HG03039 (cell line): ENCODE results near the gene ITGAV.

Source experiments
- ATAC-seq: cut with Tn5 transposase; IDR thresholded peaks from one replicate; pipeline ENCODE4 v1.9.1; 2021; ENCODE audit warnings: mild to moderate bottlenecking, moderate library complexity; ENCODE audit not compliant: unreplicated experiment

Gene ITGAV

GRCh38 chr2:186612026-186612425 is 22.2 kb downstream of the ITGAV start:
- ATAC-seq: no peak

DNA sequence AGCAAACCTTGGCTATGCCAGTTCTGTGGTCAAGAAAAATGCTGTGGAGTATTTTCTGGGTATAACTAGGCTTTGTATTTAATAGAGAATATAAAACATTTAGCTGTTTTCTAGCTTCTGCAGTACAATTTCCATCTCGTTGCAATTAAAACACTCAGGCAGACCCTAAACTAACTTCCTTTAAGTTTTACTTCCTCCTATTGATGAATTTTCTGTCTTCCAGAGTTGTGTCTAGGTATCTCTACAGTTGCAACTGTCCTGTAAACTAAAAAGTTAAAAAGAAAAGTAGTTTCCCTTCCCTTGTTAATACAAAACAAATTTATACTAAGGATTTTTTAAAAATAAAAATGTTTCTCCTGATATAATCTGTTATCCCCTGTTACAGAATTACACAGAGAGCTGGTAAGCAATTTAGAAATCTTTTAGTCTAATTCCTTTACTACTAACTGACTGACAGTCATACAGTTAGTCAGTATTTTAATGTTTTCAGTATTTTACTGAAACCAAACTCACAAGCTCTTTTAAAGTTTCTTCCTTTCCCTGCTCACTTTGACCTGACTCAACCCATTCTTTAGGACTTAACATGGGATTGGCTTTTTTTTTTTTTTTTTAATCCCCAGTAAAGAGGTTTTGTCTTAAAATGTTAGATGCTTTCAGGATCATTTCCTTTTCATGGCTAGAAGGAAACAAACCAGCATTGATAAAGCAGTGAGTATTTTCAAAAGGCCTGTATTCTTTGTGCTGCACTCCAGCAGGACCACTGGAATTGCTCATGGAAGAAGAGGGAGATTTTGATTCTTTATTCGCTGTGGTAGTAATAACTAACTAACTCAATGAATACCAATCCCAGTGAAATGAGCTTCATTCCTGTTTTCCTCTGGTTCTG is 22.9 kb downstream of the ITGAV start:
- no peak for ATAC-seq

DNA sequence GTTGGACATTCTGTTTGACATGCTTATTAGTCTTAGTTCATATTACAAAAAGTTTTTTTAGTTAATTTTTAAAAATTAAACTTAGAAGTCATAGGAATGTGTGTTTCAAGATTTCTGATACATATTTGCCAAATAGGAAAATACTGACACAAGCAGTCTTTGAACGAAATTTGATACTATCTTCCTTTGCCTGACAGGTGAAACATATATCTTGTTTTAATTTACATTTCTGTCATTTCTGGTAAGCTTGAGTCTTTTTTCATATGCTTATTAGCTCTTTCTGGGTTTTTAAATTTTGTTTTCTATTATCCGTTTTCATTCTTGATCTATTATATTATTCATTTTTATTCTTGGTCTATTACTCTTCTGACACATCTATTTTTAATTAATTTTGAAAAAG is 24.5 kb downstream of the ITGAV start:
- ATAC-seq: no peak

- ATAC-seq: no peak
Measured at GRCh38 chr2:186617148-186617547, 27.3 kb downstream of the ITGAV start.

- no peak for ATAC-seq
Measured at GRCh38 chr2:186617771-186618170, 27.9 kb downstream of the ITGAV start.

DNA sequence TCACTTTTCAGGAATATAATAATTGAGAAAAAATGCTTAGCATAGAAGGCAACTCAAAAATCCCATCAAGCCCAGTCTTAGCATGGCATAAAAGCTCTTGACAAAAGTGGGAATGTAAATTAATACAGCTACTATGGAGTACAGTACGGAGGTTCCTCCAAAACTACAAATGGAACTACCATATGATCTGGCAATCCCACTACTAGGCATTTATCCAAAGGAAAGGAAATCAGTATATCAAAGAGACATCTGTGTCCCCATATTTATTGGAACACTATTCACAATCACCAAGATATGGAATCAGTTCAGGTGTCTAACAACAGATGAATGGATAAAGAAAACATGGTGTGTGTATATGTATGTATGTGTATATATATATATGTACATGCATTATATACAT is 28.8 kb downstream of the ITGAV start:
- no peak for ATAC-seq

GRCh38 chr2:186623084-186623483 is 33.2 kb downstream of the ITGAV start:
- ATAC-seq: no peak

DNA sequence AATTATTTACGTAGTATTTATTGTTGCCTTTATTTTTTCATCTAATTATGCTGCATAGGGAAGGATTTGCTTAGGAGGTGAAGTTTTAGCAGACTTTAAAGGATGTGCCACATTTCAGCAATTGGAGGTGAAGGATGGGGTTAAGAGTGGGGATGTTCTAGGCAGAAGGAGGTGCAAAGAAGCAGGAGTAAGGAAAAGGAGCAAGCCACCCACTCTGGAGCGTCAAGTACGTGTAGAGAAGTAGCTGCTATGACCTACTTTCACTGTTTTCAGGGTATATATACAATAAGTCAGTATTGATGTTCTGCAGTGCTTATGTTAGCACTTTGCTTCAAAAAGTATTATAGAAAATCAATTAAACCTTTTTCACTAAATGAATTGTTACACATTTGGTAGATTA is 34.4 kb downstream of the ITGAV start:
- no peak for ATAC-seq

GRCh38 chr2:186629250-186629996 is 39.6 kb downstream of the ITGAV start:
- ATAC-seq: no peak

DNA sequence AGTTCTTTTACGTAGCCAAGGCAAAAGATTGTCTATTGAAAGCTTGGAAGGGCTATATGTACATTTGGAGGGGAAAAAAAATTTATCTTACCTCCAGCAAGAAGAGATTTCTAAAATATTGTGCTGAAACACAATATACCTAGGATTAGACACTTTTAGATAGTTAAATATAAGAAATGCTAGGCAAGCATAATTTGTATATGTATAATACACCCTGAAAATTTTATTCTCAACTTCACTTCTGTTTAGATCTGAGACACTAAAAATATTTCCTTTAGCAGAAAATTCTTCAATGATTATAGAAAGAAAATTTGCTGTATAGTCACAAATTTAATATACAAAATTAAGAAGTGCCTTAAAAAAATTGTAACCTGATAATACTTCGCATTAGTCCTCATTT is 42.6 kb downstream of the ITGAV start:
- ATAC-seq: no peak

DNA sequence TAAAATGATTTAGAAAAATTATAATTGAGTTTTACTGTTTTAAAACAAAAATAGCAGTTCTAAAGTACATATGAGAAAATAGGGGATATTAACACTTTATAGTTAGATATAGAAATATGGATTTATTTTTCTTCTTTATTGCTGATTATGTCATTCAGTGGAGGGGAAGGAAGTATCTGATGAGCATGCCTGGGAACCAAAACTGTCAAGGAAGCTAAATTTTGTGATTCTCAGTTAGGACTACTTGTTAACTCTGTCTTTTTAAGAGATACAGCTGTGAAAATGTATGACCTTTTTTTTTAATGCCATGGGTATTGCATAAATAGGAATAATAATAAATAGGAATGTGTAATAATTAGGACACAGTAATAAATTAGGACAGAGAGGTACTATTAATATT is 44.8 kb downstream of the ITGAV start:
- no peak for ATAC-seq

DNA sequence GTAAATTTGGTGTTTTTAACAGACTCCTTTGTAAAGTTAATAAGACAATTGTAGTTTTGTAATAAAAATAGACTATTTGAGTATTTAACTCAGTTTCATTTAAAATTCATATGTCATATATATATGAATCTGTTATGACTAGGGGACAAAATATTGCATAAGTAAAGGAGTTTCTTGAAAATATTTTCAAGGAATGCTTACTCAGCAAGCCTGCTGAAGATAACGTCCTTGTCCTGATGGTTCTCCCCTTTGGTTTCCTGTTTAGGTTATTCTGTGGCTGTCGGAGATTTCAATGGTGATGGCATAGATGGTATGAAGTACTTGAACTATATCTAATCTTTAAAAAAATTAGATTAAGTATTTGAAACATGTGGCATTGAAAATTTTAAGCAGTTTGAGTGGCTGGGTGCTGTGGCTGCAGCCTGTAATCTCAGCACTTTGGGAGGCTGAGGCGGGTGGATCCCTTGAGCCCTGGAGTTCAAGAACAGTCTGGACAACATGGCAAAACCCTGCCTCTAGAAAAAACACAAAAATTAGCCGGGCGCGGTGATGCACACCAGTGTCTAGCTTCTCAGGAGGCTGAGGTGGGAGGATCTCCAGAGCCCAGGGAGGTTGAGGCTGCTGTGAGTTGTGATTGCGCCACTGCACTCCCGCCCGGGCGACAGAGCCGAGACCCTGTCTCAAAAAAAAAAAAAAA is 47.1 kb downstream of the ITGAV start:
- no peak for ATAC-seq

DNA sequence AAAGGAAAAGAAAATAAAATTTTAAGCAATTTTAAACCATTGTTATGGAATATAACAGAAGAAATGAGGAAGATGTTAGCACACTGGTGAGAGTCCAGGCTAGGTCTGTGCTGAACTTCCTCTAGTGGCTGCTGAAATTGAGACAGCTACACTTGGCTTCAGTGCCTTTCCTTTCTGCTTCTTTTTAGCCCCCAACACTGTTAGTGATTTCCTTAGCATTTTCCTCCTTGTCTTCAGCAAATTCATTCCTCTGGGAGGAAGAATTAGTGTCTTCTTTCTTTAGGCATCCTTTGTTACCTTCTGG is 47.6 kb downstream of the ITGAV start:
- ATAC-seq: no peak

GRCh38 chr2:186639939-186640338 is 50.1 kb downstream of the ITGAV start:
- peak; percentile 57 for ATAC-seq

GRCh38 chr2:186641132-186641806 is 51.4 kb downstream of the ITGAV start:
- ATAC-seq: no peak

DNA sequence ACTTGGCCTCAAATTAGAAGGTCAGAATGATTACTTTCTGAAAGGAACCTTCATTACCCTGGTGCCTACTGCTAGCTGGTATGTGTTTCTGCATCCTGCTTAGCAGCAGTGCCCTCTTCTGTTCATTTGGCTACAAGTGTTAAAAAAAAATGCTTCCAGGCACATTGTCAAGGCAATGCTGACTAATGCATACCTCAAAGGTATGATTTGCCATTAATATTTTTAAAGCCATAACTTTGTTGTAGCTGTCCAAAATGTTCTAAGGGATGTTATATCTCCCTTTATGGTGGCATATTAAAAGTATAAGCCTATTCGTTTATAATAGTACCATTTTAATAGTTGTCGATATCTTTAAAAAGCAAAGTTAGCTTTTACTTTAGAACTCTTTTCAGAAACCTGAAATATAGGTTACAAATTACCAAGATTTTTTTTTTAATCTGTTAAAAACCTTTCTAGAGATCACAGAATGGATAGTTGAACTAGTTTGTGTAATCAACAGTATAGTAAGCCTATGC is 52.0 kb downstream of the ITGAV start:
- ATAC-seq: peak; percentile 83

DNA sequence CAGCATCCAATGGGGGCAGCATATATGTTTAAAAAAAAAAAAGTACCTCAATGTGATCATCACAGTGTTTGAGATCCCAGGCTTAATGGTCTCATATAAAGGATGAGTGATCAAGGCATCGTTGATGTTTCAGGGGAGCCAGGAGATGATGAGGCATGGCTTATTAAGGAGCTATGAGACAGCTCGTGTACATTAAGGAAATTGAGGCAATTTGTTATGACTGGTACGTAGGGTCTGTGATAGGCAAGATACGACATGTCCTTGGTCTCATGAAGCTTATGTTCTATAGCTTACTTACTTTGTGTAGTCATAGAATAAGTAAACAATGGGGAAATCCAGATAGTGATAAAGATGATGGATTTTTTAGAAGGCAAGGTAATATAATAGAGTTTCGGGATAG is 54.9 kb downstream of the ITGAV start:
- ATAC-seq: no peak

GRCh38 chr2:186645999-186646398 is 56.1 kb downstream of the ITGAV start:
- ATAC-seq: no peak

GRCh38 chr2:186648130-186648529 is 58.3 kb downstream of the ITGAV start:
- no peak for ATAC-seq

GRCh38 chr2:186653511-186653910 is 63.7 kb downstream of the ITGAV start:
- no peak for ATAC-seq

GRCh38 chr2:186659383-186659782 is 69.5 kb downstream of the ITGAV start:
- no peak for ATAC-seq
